SIG-M5 treated with dmso at 0.1 percent for 504 hours (cell line): ENCODE data around the gene TAGAP.
"Not testable (repeated sequence)": the region's sequence is repeated elsewhere in the genome, so short reads cannot be mapped to it uniquely, and the experiment has no call there.

Experiments used
- DNase-seq: peaks from one replicate; lab custom pipeline; 2025; ENCODE audit not compliant: unreplicated experiment; lab: John Stamatoyannopoulos, UW

Gene TAGAP

DNA sequence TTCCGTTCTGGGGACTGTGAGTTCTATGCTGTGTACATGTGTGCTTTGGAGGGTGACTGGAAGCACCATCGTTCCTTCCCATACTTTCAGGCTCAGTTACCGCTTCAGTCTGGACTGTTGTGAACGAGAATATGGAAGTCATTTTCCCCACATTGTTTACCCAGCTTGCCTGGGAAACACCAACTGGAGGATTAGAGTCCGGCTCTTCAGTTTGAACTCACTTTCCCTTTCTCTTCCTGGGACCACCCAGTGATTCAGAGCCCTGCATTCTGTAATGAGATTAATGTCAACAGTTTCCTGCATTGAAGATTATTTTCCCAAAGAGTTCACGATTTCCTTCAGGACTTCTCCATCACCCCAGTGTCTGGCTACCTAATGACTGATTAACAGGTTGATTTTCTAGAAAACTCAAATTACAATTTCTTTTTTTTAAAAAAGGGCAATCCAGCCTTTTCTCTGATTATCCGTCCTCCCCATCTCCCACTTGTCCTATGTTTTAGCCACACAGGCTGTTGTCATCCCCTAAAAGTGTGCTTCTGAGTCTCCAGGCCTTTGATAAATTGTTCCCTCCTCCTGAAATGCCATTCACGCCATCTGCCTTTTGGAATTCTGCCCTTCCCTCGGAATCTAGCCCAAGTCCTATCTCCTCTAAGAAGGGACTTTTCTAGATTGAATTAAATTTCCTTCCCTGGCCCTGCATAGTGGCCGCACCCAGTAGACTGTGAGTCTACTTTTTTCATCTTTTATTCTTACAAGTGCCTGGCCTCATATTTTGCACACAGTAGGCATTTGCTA, 3.3 kb upstream of the TAGAP start:
- DNase-seq: no peak

DNA sequence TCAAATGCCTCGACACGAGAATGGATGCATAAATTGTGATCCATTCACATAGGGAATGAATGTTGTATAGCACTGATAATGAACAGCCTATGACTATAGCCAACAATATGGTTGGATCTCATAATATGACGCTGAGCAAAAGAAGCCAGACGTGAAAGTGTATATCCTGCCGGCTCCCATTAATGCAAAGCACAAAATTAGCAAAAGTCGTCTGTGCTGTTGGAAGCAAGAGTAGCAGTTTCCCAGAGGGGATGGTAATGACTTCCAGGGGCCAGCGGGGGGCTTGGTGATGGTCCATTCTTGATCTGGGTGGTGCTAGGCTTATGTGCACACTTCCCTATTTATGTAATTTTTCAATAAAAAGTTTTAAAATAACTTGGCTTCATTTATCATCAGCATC, 1.0 kb upstream of the TAGAP start:
- DNase-seq: peak; percentile 29

DNA sequence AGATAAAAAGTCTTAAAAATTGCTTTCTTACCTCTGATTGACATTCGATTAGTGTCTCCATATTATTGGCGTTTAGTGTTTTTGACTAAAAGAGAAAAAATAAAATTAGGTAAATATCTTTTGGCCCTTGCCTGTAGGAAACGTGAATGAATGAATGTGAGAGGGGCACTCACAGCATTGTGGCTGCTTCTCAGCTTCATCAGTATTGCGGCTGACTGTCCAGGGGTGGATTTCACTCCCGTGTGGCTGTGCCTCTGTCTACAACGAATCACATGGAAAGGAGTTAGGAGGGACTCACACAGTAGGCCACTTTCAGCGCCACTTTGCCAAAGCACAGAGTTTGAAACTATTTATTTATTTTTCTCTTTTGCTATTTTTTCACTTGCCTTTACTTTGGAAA, 844 bp downstream of the TAGAP start:
- DNase-seq: peak; percentile 33

DNA sequence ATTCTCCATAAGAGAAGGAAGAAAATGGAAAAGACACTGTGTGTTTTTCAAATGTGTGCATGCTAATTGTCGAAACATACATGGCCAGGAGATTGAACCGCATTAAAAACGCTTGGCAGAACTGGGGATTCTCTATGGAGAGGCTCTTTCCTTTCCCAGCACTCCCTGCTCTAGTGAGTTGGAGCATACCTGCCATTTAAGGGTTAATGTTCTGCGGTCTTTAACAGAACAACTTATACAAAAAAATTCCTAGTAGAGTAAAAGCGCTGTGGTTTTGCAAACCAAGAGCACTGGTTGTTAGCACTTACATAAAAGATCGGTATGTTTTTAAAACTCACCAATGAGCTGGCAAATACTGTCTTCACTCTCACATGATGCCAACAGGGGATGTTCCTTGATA, 1.5 kb downstream of the TAGAP start:
- no peak for DNase-seq

DNA sequence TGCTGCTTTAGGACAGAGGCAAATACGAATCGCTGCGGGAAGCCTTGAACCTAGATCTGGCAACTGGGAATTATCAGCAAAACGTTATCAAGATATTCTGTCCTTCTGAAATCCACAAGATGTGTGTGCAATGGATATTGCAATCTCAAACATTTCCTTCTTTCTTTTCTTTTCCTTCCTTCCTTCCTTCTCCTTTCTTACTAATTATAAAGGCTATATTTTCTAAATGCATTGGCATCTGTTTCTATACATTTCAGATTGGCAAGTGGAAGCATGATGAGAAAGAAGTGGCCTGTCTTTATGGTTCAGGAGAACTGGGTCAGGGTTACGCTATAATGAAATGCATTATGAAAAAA, 2.0 kb downstream of the TAGAP start:
- no peak for DNase-seq

DNA sequence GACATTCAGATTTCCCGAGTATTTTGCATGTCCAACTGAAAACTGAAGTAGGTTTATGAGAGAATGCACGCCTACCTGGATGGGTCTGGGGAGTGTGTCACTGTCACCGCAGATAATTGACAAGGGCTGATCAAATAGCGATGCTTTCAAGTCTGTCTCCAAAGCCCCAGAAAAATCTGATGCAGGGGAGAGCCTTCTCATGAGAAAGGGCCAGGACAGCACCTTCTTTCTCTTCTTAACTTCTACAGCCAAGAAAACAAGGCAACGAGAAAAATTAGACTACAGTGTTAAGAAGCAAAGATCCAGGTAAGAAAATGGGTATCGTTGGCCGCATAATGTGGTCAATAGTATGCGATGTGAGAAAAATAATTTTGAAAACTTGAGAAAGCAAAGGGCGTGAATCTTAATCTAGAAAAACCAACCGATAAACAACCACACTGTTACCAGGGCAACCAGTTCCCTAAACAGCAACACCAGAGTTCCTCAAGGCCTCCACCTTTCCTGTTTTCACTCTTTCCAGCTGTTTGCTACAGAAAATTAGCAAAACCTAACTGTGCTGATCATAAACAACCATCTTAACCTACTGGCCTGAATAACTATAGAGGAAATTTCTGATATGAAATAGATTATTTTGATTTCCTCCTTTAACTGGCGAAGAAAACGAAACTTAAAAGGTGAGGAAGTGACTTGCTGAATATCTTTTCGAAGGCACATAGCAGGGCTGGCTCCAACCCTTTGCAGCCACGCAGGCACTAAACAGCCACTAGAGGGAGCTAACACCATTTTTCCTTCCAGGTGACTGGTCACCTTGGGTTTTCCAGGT, 2.6 kb downstream of the TAGAP start:
- peak; percentile 81 for DNase-seq

DNA sequence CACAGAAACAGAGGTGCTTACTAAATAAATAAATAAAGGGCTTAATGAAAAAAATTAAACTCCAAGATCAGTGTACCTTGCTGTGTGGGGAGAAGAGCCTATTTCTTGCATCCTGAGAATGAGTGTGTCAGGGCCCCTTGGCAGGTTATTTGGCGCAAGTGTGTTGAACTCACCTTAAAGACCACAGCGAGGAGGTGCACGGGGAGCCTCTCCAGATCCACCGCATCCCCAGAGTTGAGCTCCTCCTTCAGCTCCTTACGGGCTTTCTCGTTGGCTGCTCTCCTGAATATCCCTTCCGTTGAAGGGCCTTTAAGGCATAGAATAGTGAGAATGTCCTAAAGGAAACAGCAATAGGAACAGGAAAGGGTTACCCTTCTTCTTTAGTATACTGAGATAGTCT, 3.6 kb downstream of the TAGAP start:
- no peak for DNase-seq

DNA sequence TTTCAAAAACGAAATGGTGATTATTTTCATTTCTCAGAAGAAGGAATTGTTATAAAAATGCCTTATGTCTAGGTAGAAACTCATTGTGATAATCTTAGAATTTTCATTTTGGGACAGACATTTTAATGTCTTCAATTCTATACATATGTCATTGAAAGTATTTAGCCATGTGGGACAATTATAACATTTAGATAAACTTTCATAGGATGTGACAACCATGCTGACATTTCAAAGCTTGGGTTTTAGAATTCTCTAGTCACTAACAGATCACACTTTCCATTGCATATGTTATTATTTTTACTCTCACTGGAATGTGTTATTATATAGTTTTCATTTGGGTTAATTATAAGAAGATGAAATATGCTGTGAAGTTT, 4.9 kb downstream of the TAGAP start:
- DNase-seq: no peak

DNA sequence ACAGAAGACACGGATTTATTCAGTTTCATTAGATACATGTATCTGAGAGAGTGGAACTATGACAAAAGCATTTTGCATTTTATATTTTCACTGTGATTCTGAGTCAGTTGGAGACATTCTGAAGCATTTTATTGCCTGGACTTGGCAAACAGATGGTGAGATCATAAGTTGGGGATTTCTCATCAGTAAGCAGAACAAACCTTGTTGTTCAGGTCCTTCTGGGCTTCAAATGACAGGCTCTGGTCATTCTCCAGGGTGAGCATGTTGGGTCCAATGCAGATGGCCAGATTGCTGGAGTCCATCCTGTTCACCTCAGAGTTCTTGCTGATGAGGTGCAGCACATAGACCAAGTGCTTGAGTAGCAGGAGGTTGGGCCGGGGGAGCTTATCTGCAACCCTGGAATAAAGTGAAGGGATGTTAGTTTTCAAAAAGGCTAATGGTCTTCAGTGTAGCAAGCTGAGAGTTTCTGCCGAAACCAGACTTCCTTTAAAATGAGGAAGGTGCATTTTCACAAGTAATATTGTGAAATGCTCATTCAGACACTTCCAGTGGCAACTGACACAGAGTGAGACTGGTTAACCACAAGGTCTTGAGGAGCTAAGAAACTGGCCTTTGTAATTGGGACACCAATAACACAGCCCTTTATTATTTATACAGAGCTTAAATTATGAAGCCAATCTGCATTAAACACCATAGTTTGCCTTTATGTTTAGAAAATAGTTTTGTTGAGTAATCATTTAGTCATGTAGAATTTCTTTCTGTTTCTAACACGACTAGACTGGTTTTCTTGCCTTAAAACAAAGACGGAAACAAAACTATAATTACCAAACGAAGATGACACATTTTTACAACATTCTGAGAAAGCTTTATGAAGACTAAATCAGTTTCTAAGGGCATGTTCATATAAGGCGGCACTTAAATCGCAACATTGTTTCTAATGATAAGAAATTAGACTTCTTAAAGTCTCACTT, 5.6 kb downstream of the TAGAP start:
- peak; percentile 91 for DNase-seq

DNA sequence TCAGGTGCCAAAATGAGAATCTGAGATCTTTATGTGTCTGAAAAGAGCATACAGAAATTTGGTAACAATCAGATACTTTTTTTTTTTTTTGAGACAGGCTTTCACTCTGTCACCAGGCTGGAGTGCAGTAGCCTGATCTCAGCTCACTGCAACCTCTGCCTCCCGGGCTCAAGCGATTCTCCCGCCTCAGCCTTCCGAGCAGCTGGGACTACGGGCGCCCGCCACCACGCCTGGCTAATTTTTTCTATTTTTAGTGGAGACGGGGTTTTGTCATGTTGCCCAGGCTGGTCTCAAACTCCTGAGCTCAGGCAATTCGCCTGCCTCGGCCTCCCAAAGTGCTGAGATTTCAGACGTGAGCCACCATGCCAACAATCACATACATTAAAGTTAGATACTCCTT, 6.5 kb downstream of the TAGAP start:
- DNase-seq: not testable (repeated sequence)

DNA sequence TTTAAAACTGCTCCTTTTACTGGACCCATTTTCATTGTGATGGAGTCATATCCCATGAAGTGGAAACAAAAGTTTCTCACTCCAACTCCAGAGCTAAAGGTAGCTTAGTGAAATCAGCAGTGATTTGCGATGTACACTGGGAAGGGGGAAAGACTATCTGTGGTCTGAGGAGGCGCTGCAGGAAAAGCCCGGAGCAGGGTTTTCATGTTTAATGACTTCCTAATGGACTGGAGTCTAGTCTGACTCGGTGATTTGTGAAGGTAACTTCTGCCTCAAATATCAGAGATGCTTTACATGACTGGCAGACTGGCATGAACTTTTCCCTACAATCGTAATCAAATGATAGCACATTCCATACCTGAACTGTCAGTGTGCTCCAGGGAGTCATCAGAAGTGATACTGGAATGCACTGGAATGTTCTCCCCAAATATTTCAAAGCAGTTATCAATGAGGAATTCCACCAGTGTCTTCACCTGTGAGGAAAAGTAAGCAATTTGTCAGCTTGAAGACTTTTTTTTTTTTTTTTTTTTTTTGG, 7.0 kb downstream of the TAGAP start:
- no peak for DNase-seq

DNA sequence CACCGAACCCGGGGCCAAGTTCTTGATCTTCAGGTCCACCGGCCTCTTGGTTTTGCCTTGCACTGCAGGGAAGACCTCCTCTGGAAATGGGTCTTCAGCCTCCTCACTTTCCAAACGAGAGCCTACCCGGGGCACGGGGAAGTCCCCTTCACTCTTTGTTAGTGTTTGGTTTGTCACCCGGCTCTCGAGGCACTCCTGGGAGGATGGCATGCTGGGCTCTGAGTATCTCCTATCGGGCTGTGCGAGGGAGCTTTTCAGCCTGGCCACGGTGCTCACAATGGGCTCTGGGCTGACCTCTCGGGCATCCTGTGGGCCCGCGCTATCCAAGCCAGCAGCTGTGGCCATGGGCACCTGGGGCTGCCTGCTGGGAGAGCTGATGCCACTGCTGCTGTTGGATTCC, 8.1 kb downstream of the TAGAP start:
- no peak for DNase-seq

DNA sequence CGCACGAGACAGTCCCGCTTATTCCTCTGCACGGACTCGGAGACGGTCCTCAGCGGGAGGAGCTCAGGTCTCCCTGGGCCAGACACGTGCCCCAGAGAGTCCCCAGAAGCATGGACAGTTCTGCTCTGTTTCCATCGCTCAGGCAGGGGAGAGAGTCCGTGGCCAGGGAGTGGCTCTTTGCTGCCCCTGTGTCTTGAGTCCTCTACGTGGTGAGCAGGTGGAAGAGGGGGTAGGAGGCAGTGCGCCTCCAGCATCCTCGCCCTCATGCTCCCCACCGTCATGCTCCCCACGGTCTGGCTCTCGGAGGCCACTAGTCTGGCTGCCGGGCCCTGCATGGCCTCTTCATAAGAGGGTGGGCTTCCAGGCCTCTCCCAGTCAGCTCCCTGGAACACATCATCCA, 8.9 kb downstream of the TAGAP start:
- DNase-seq: no peak

DNA sequence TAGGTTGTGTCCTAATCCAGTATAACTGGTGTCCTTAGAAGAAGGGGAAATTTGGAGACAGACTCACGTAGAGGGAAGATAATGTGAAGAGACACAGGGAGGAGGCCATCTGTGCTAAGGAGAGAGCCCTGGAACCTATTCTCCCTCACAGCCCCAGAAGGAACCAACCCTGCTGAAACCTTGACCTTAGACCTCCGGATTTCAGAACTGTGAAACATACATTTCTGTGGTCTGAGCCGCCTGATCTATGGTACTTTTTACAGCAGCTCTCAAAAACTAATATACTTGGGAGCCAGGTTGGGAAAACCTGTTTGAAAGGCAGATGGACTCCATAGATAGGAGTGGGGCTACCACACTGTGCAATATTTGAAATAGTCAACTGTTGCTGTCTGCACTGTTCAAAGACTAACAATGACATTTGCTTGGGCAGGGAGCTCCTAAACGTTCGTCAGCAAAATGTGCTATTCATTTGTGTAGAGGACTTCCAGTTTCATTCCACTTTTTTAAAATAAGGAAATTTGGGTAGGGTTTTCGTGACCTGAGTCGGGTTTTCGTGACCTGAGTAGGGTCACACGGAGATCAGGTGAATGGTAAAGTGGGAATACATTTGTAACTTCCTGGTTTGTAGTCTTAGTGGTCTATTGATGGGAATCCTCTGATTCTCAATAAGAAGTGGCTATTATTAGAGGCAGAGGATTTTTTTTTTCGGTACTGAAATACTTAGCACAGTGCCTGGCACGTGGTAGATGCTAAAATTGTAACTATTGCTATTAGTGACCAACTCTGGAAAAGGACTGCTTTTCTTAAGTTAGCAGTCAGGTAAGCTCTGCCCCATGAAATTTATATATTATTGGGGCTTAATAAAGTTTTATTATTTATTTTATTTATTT, 11.4 kb downstream of the TAGAP start:
- peak; percentile 35 for DNase-seq

DNA sequence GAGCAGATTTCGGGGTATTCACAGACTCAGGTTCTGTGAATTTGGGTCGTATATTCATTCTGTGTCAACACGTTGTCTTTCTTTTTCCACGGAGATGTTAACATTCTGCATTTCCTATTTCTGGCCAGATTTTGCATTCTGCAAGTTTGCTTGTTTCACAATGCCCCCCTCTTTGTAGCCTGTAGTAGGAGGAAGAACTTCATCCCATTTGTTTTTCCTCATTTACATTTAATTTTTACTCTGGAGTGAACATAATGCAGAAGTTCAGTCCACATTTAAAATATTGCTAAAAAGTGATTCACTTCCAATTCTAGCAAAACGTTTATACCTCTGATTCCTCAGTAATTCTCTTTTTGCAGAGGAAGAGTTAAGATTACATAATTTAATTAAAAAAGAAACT, 12.9 kb downstream of the TAGAP start:
- DNase-seq: peak; percentile 32

DNA sequence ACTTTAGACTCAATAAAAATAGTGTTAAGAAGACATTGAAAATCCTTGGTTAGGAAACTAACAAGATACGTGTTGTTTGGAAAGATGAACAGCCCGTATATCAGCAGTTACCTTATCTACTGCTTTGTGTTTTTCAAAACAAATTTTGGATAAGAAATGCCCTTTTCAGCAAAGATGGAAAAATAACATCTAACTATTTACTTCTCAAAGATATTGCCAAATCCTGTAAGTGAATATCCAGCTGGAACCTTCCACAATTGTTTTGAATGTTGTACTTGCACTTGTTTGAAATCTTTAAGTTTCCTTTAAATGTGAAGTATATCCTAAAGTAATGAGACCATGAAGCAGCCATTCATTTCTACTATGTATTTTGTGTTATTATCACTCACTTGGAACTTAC, 14.6 kb downstream of the TAGAP start:
- no peak for DNase-seq

DNA sequence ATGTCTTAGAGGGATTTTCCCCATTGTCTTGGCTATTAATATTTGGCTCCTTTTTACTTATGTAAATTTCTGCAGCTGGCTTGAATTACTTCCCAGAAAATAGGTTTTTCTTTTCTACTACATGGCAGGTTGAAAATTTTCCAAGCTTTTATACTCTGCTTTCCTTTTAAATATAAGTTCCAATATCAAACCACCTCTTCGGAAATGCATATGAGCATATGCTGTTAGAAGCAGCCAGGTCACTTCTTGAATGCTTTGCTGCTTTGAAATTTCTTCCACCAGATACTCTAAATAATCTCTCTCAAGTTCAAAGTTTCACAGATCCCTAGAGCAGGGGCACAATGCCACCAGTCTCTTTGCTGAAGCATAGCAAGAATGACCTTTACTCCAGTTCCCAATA, 19.6 kb downstream of the TAGAP start:
- not testable (repeated sequence) for DNase-seq

DNA sequence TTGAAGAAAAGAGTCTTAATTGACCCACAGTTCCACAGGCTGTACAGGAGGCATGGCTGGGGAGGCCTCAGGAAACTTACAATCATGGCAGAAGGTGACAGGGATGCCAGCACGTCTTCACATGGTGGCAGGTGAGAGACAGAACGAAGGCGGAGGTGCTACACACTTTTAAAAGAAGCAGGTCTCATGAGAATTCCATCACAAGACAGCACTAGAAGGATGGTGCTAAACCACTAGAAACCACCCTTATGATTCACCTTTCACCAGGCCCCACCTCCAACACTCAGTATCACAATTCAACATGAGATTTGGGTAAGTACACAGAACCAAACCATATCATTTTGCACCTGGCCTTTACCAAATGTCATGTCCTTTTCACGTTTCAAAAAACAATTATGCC, 20.9 kb downstream of the TAGAP start:
- DNase-seq: no peak

DNA sequence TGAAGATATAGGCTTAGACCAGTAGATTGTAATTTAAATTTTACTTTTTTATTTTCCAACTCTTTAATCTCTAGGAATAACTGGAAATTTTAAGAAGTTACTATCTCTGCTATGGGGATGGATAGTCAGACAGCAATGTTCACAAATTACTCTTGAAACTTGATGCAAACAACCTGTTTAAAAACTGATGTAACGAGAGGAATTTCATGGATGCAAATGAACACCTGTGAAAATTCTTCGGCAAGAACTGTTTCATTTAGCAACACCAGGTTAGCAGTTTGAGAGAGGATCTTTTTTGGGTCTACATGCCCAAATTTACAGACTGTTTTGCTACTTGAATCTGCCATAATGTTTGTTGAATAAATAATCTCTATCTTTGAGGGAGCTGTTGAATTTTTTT, 24.8 kb downstream of the TAGAP start:
- no peak for DNase-seq
